DMS 273 (cell line): ENCODE data around the gene SYDE2.
A peak's percentile ranks its signal among the peaks of the same experiment; 100 is the strongest.

Source experiments
- DNase-seq: peaks from one replicate; lab custom pipeline; 2025; ENCODE audit not compliant: unreplicated experiment; lab: John Stamatoyannopoulos, UW

Gene SYDE2

GRCh38 chr1:85125891-85126290, 74.9 kb downstream of the SYDE2 start:
- DNase-seq, result no peak

GRCh38 chr1:85124091-85124490, 76.7 kb downstream of the SYDE2 start:
- DNase-seq, result no peak

- DNase-seq, result no peak
Measured at GRCh38 chr1:85122169-85122568, 78.6 kb downstream of the SYDE2 start.

- no peak for DNase-seq
Measured at GRCh38 chr1:85121744-85122143, 79.1 kb downstream of the SYDE2 start.

GRCh38 chr1:85118751-85119150, 82.1 kb downstream of the SYDE2 start:
- DNase-seq, result no peak

GRCh38 chr1:85116856-85117255, 84.0 kb downstream of the SYDE2 start:
- DNase-seq, result no peak

- DNase-seq, result no peak
Measured at GRCh38 chr1:85115933-85116332, 84.9 kb downstream of the SYDE2 start.

GRCh38 chr1:85111695-85112094, 89.1 kb downstream of the SYDE2 start:
- no peak for DNase-seq

GRCh38 chr1:85109475-85109874, 91.3 kb downstream of the SYDE2 start:
- peak; percentile 81 for DNase-seq
